Germinal center (tissue), 1 donor: ENCODE data around the gene TACC3.

Experiments
- DNase-seq: peaks from one replicate; pipeline ENCODE4 v3.0.0; 2012; ENCODE audit warnings: mixed read lengths, low spot score

TACC3 gene

GRCh38 chr4:1793940-1794808 is 72.9 kb downstream of the TACC3 start:
- no peak for DNase-seq
